Activated naive CD4-positive, alpha-beta T cell treated with anti-CD3 and anti-CD28 coated beads, Interleukin-2, amount 50 U/mL, for 24 hours (primary cell): ENCODE data around the gene TEC.
"Not testable (repeated sequence)": the region's sequence is repeated elsewhere in the genome, so short reads cannot be mapped to it uniquely, and the experiment has no call there.

Experiments used
- H3K27ac Mint-ChIP-seq: one replicate; pipeline ENCODE4 v1.8.0; 2021; ENCODE audit warnings: mild to moderate bottlenecking, mixed read lengths
- H3K27me3 Mint-ChIP-seq: one replicate; pipeline ENCODE4 v1.8.0; 2021; ENCODE audit warnings: mixed read lengths
- H3K36me3 Mint-ChIP-seq: one replicate; pipeline ENCODE4 v1.8.0; 2021; ENCODE audit warnings: mixed read lengths
- H3K4me1 Mint-ChIP-seq: one replicate; pipeline ENCODE4 v1.8.0; 2021; ENCODE audit warnings: mixed read lengths
- H3K4me3 Mint-ChIP-seq: one replicate; pipeline ENCODE4 v1.8.0; 2021; ENCODE audit warnings: mild to moderate bottlenecking, mixed read lengths
- H3K9me3 Mint-ChIP-seq: one replicate; pipeline ENCODE4 v1.8.0; 2021; ENCODE audit warnings: mixed read lengths

Gene TEC

GRCh38 chr4:48234575-48234974, 35.1 kb downstream of the TEC start:
- Mint-ChIP-seq H3K27me3 (no peaks in the 10 kb centered on the region), H3K4me1 (peaks cover 11% of the 10 kb centered on the region), H3K27ac (no peak overlapping the region), H3K4me3 (no peak overlapping the region), H3K36me3 (peaks cover 6% of the 10 kb centered on the region), H3K9me3 (no peaks in the 10 kb centered on the region)

GRCh38 chr4:48228949-48229348, 40.7 kb downstream of the TEC start:
- Mint-ChIP-seq H3K4me1 (peaks cover 2% of the 10 kb centered on the region), H3K9me3 (no peaks in the 10 kb centered on the region)

DNA sequence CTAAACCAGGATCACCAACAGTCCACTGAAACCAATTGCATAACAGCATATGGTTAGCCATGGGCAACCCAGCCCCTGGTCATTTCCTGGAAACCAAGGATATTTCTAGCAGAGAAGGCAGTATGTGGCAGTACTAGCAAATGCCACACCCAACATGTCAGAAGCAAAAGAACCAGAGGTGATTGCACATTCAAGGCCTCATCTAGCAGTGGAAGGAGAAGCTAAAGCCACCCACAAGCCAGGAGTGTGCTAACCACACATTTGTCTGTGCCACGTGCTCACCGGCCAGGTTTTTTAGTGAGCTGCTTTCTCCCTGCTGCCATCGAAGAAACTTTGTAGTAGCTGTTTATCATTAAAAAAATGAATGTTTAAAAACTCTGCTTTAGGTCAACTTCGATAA, 42.0 kb downstream of the TEC start:
- Mint-ChIP-seq H3K27me3 (no peaks in the 10 kb centered on the region), H3K27ac (no peak overlapping the region), H3K4me1 (no peaks in the 10 kb centered on the region), H3K36me3 (peaks cover 10% of the 10 kb centered on the region), H3K4me3 (no peak overlapping the region), H3K9me3 (no peaks in the 10 kb centered on the region)

More at GRCh38 chr4:48228949-48229348, 40.7 kb downstream of the TEC start:
- Mint-ChIP-seq H3K27me3 (no peaks in the 10 kb centered on the region), H3K4me3 (no peak overlapping the region), H3K36me3 (peaks cover 10% of the 10 kb centered on the region), H3K27ac (no peak overlapping the region)

DNA sequence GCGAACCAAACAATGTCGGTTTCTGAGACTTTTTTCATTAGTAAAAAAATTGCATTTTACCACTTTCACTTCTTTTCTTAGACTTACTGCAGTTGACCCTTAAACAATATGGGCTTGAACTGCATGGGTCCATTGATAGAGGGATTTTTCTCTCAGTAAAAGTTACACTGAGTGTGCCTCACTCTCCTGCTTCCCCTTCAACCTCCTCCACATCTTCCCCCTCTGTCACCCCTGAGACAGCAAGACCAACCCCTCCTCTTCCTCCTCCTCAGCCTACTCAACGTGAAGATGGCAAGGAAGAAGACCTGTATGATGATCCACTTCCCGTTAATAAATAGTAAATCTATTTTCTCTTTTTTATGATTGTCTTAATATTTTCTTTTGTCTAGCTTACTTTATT, 43.4 kb downstream of the TEC start:
- no peaks in the 10 kb centered on the region for H3K27me3 Mint-ChIP-seq
- H3K4me3 Mint-ChIP-seq: no peak overlapping the region
- peaks cover 13% of the 10 kb centered on the region for H3K36me3 Mint-ChIP-seq
- no peak overlapping the region for H3K27ac Mint-ChIP-seq
- no peaks in the 10 kb centered on the region for H3K9me3 Mint-ChIP-seq
- H3K4me1 Mint-ChIP-seq: no peaks in the 10 kb centered on the region

DNA sequence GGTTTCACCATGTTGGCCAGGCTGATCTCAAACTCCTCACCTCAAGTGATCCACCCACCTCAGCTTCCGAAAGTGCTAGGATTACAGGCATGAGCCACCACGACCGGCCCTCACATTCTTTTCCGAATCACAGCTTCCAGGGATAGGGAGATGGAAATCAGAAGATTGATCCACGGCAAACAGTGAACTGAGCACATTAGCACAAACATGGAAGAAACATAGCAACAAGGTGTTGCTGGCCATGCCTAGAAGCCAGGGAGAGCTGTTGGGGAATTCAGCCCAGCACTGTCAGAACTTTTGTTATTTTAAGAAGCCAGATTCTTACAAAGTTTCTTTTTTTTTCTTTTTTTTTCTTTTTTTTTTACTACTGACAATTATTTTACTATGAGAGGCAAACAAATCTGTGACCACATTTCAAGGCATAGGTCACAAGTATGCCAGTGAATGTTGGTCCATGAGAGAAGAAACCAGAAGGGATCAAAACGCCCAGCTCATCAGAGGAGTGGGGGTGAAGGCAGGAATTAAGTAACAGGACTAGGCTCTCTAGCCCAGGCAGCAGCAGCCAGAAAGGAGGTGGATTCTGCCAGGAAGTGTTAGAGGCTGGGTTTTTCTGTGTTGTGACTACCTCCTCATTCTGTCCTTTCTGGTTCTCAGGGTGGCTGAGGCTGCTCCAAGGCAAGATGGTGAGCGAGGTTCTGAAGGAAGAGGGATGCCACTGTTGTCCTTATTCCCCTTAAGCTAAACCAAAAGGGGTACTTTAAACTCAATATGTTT, 44.1 kb downstream of the TEC start:
- Mint-ChIP-seq H3K4me3 (no peak overlapping the region), H3K27ac (no peak overlapping the region), H3K9me3 (no peaks in the 10 kb centered on the region), H3K27me3 (no peaks in the 10 kb centered on the region), H3K36me3 (peaks cover 11% of the 10 kb centered on the region), H3K4me1 (no peaks in the 10 kb centered on the region)

DNA sequence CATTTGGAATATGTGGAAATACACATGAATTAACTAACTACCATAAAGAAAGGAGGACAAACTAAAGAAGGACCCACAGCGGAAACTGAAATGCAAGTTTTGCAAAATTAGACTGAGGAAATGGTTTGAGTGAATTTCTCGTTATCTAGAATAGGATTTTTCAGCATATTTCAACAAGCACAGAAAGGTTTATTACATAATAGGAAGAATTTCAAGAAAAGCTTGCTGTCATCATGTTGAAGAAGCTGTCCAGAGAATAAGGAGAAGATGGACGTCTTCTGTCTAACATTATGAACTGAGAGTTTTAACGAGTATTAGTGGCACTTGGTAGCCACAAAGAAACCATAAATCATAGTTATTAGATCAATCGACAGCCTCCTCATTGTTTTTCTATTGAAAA, 45.0 kb downstream of the TEC start:
- Mint-ChIP-seq H3K4me1 (no peaks in the 10 kb centered on the region), H3K4me3 (no peak overlapping the region), H3K27me3 (no peaks in the 10 kb centered on the region), H3K27ac (no peak overlapping the region), H3K9me3 (no peaks in the 10 kb centered on the region), H3K36me3 (peaks cover 16% of the 10 kb centered on the region)

- Mint-ChIP-seq H3K9me3 (no peaks in the 10 kb centered on the region), H3K36me3 (peaks cover 17% of the 10 kb centered on the region), H3K4me3 (no peak overlapping the region), H3K27me3 (no peaks in the 10 kb centered on the region), H3K4me1 (no peaks in the 10 kb centered on the region), H3K27ac (no peak overlapping the region)
These were observed 45.9 kb downstream of the TEC start for GRCh38 chr4:48223633-48224295.

- no peaks in the 10 kb centered on the region for H3K9me3 Mint-ChIP-seq
- no peaks in the 10 kb centered on the region for H3K27me3 Mint-ChIP-seq
- peaks cover 13% of the 10 kb centered on the region for H3K36me3 Mint-ChIP-seq
- H3K4me3 Mint-ChIP-seq: no peak overlapping the region
- H3K4me1 Mint-ChIP-seq: no peaks in the 10 kb centered on the region
- no peak overlapping the region for H3K27ac Mint-ChIP-seq
These were observed 47.1 kb downstream of the TEC start for GRCh38 chr4:48222491-48222890.

DNA sequence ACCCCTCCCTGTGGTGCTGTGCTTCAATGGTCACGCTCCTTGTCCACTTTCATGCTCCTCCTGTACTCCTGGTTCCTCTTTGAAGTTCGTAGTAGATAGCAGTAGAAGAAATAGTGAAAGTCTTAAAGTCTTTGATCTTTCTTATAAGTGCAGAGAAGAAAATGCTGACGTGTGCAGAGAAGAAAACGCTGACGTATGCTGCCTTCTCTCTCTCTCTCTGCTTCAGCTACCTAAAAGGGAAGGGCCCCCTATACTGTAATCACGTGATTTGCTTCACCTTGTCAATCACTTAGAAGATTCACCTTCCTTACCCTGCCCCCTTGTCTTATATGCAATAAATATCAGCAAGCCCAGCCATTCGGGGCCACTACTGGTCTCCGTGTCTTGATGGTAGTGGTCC, 50.2 kb downstream of the TEC start:
- peaks cover 14% of the 10 kb centered on the region for H3K36me3 Mint-ChIP-seq
- not testable (repeated sequence) for H3K9me3 Mint-ChIP-seq, H3K27me3 Mint-ChIP-seq, H3K4me3 Mint-ChIP-seq, H3K4me1 Mint-ChIP-seq, H3K27ac Mint-ChIP-seq

- no peak overlapping the region for H3K27ac Mint-ChIP-seq
- H3K9me3 Mint-ChIP-seq: no peaks in the 10 kb centered on the region
- H3K27me3 Mint-ChIP-seq: no peaks in the 10 kb centered on the region
- no peak overlapping the region for H3K4me3 Mint-ChIP-seq
- H3K36me3 Mint-ChIP-seq: peaks cover 11% of the 10 kb centered on the region
- H3K4me1 Mint-ChIP-seq: no peaks in the 10 kb centered on the region
These were observed 53.1 kb downstream of the TEC start for GRCh38 chr4:48216563-48216962.

DNA sequence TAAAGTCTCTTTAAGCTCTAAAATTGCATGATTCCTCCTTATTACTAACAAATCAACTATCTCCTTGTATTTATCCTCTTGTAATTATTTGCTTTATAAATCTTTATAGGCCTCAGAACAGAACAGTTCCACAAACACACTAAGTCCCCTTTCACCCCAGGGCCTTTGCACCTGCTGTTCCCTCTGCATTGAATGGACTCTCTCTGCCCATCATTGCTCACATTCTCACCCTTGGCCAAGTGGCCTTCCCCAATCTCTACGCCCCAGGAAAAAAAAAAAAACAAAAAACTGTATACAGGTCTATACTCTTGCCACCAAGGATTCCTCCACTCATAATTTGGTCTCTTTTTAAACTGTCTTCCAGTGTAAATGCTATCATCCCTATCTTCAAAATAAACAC, 53.7 kb downstream of the TEC start:
- Mint-ChIP-seq H3K27me3 (no peaks in the 10 kb centered on the region), H3K27ac (no peak overlapping the region), H3K36me3 (peaks cover 11% of the 10 kb centered on the region), H3K9me3 (no peaks in the 10 kb centered on the region), H3K4me3 (no peak overlapping the region), H3K4me1 (no peaks in the 10 kb centered on the region)

GRCh38 chr4:48212165-48212564, 57.5 kb downstream of the TEC start:
- Mint-ChIP-seq H3K4me3 (no peak overlapping the region), H3K27ac (no peak overlapping the region), H3K4me1 (no peaks in the 10 kb centered on the region), H3K36me3 (peaks cover 5% of the 10 kb centered on the region), H3K9me3 (no peaks in the 10 kb centered on the region), H3K27me3 (no peaks in the 10 kb centered on the region)

- Mint-ChIP-seq H3K4me3 (no peak overlapping the region), H3K27me3 (no peaks in the 10 kb centered on the region), H3K9me3 (no peaks in the 10 kb centered on the region), H3K4me1 (no peaks in the 10 kb centered on the region), H3K27ac (no peak overlapping the region), H3K36me3 (peaks cover 3% of the 10 kb centered on the region)
These were observed 58.7 kb downstream of the TEC start for GRCh38 chr4:48210966-48211328.

DNA sequence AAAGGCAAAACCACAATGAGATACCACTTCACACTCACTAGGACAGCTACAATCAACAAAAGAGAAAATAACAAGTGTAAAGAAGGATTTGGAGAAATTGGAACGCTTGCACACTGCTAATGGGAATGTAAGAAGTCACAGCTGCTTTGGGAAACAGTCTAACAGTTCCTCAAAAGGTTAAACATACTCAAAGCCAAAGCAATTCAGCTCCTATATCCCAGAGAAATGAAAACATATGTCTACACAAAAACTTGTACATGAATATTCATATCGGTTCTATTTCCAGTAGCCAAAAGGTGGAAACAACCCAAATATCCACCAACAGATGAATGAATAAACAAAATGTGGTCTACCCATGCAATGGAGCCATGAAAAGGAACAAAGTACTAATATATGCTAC, 64.0 kb downstream of the TEC start:
- no peaks in the 10 kb centered on the region for H3K4me1 Mint-ChIP-seq
- H3K27me3 Mint-ChIP-seq: no peaks in the 10 kb centered on the region
- H3K9me3 Mint-ChIP-seq: peaks cover 7% of the 10 kb centered on the region
- no peak overlapping the region for H3K4me3 Mint-ChIP-seq
- peaks cover 9% of the 10 kb centered on the region for H3K36me3 Mint-ChIP-seq
- no peak overlapping the region for H3K27ac Mint-ChIP-seq

DNA sequence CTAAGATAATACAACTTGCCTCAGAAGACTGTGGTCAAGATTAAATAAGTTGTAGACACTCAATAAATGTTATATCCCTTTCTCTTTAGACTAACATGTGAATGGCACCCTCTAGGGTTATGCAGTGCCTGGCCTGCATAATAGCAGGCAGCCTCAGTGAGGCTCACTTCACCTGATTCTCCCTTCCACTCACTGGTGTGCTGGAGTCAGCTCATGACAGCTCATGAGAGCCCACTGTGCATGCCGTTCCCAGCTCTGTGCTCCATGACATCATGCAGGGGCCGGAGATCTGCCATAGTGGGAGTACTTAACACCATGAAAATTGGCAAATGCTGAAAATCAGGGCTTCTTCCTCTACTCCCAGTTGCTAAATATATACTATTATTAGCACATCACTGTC, 64.5 kb downstream of the TEC start:
- Mint-ChIP-seq H3K9me3 (peaks cover 7% of the 10 kb centered on the region), H3K27me3 (no peaks in the 10 kb centered on the region), H3K27ac (no peak overlapping the region), H3K4me3 (no peak overlapping the region), H3K4me1 (no peaks in the 10 kb centered on the region), H3K36me3 (peaks cover 9% of the 10 kb centered on the region)

DNA sequence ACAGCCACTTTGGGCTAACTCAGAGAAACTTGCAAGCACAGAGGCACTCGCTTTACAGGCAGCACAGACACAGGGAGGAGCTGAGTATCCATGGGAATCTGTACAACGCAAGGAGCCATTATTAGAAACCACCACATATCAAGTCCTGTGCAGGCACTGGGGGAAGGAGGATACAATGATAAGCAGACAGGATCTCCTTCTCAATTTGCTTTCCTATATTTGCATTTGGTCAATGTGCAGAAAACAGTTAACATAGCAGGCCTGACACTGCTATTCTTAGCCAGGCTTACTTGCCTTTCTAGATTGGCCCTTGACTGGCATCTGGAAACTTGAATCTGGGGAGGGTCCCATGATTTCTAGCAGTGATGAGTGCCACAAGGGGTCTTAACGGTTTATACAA, 65.8 kb downstream of the TEC start:
- Mint-ChIP-seq H3K27ac (no peak overlapping the region), H3K4me1 (no peaks in the 10 kb centered on the region), H3K36me3 (peaks cover 9% of the 10 kb centered on the region), H3K27me3 (no peaks in the 10 kb centered on the region), H3K9me3 (peaks cover 7% of the 10 kb centered on the region), H3K4me3 (no peak overlapping the region)
